ENCODE results near the gene MFRP.

DNA sequence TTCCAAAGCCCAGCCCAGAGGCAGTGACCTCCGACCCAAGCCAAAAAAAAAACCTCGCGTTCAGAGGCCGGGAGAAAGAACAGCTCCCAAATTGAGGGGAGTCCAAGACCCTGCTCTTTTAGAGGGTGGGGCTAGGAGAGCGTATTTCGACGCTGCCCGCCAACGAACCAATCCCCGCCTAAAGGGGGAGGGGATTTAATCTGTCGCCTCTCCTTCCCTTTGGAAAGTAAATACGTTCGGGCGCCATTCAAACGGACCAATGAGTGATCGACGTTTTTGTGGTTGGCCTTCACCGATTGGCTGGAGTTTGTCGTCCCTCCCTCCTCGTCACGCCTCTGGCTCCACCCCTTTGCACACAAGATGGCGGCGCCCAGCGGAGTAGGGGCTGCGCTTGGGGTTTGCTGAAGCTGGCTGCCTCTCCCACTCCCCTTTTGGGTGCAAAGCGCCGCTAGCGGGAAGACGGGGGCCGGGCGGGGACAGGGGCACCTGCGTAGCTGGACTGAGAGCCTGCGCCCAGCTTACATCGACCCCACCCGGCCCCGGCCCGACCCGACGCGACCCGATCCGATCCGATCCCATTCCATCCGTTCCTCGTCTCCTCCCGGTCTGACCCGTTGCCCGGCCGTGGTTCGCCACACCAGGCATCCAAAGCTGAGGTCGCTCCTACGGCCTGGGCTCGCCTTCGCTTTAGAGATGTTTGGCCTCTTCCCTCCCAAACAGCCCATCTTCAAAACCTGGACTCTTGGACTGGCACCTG, 12.2 kb downstream of the MFRP start, which contains the start of gene RNF26:
- TF ChIP-seq, protein P1, sequence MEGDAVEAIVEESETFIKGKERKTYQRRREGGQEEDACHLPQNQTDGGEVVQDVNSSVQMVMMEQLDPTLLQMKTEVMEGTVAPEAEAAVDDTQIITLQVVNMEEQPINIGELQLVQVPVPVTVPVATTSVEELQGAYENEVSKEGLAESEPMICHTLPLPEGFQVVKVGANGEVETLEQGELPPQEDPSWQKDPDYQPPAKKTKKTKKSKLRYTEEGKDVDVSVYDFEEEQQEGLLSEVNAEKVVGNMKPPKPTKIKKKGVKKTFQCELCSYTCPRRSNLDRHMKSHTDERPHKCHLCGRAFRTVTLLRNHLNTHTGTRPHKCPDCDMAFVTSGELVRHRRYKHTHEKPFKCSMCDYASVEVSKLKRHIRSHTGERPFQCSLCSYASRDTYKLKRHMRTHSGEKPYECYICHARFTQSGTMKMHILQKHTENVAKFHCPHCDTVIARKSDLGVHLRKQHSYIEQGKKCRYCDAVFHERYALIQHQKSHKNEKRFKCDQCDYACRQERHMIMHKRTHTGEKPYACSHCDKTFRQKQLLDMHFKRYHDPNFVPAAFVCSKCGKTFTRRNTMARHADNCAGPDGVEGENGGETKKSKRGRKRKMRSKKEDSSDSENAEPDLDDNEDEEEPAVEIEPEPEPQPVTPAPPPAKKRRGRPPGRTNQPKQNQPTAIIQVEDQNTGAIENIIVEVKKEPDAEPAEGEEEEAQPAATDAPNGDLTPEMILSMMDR (IDR thresholded peaks at IDR 0.05) = no peak
- TF ChIP-seq ZFX (IDR thresholded peaks at IDR 0.05; ENCODE audit: borderline replicate concordance) = no peak

Measured in 22Rv1 (cell line).